HG02571 (cell line): ENCODE data around the gene SPIB.
"Not testable (repeated sequence)": the region's sequence is repeated elsewhere in the genome, so short reads cannot be mapped to it uniquely, and the experiment has no call there.

ENCODE experiments used
- ATAC-seq: cut with Tn5 transposase; IDR thresholded peaks from one replicate; pipeline ENCODE4 v1.9.1; 2021; ENCODE audit warnings: mild to moderate bottlenecking, moderate library complexity; ENCODE audit not compliant: unreplicated experiment

Gene SPIB

DNA sequence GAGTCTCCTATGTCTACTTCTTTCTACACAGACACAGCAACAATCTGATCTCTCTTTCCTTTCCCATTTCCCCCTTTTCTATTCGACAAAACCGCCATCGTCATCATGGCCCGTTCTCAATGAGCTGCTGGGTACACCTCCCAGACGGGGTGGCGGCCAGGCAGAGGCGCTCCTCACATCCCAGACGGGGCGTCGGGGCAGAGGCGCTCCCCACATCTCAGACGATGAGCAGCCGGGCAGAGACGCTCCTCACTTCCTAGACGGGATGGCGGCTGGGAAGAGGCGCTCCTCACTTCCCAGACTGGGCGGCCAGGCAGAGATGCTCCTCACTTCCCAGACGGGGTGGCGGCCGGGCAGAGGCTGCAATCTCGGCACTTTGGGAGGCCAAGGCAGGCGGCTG lies 27.8 kb upstream of the SPIB start:
- ATAC-seq, result not testable (repeated sequence)

GRCh38 chr19:50392759-50393158 lies 26.0 kb upstream of the SPIB start:
- no peak for ATAC-seq

GRCh38 chr19:50393589-50393988 lies 25.1 kb upstream of the SPIB start:
- no peak for ATAC-seq

- no peak for ATAC-seq
Observed at GRCh38 chr19:50394017-50394416, 24.7 kb upstream of the SPIB start.

DNA sequence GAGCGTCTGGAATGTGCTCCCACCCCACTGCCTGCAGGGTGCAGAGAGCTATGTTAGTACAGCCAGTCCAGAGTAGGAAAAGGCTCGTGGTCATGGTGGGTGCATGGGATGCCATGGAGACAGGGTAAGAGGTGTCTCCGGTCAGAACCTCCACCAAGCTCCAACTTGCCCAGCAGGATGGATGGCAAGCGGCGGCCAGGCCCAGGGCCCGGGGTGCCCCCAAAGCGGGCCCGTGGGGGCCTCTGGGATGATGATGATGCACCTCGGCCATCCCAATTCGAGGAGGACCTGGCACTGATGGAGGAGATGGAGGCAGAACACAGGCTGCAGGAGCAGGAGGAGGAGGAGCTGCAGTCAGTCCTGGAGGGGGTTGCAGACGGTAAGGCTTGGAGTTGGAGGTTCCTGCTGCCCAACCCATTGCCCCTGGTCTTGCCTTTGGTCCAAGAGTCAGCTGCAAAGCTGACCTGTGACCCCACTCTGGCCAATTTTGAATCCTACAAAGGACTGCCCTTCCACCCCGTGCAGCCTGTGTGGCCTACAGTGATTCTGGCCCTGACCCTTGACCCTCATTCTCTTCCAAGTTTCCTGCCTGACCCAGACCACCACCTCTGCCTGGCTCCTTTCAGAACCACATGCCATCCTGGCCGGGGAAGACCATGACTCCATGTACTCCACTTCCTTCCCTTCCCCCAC lies 19.9 kb upstream of the SPIB start:
- ATAC-seq, result no peak

DNA sequence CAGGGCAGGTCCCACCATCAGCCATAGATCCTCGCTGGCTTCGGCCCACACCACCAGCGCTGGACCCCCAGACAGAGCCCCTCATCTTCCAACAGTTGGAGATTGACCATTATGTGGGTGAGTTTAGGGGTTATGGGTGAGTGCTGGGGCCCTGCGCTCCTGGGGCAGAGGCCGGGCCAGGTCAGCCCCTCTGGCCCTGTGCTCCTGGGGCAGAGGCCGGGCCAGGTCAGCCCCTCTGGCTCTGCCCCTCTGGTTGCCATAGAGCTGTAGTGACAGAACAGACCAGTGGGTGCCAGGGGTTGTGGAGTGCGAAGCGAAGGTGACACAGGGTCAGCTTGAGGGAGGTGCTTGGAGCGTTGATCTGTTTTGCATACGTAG lies 19.4 kb upstream of the SPIB start:
- no peak for ATAC-seq

GRCh38 chr19:50401605-50402450 lies 16.9 kb upstream of the SPIB start:
- no peak for ATAC-seq

- ATAC-seq, result no peak
Observed at GRCh38 chr19:50402544-50403301, 16.0 kb upstream of the SPIB start.

DNA sequence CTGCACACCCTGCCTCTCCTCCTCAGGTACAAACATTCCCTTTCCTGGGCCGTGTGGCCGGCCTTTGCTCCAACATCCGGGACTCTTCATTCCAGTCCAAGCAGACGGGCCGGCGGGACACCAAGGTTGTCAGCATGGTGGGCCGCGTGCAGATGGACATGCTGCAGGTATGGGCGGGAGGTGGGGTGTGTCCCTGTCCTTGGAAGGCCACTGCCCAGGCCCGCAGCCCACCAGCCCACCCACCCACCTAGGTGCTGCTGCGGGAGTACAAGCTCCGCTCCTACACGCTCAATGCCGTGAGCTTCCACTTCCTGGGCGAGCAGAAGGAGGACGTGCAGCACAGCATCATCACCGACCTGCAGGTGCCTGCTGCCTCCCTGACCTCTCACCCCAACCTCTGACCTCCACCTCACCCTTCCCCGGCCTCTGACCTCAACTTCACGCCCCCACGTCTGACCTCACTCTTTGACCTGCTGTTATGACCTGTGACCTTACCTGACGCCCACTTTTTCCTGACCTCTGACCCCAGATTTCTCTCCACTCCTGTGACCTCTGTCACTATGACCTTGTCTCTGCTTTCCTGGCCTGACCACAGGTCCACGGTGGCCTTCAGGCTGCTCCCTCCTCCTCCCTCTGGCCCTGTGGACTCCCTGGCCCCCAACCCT lies 12.4 kb upstream of the SPIB start:
- ATAC-seq, result no peak

DNA sequence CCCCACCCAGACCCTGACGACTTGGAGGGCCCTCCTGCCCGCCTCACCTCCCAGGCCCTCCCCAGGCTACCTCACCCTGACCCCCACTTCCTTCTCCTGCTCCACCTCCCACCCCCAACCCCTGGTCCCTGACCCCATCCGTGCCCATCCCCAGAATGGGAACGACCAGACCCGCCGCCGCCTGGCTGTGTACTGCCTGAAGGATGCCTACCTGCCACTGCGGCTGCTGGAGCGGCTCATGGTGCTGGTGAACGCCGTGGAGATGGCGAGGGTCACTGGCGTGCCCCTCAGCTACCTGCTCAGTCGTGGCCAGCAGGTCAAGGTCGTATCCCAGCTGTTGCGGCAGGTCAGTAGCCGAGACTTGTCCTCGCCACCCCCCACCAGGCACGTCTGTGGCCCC lies 11.9 kb upstream of the SPIB start:
- no peak for ATAC-seq

DNA sequence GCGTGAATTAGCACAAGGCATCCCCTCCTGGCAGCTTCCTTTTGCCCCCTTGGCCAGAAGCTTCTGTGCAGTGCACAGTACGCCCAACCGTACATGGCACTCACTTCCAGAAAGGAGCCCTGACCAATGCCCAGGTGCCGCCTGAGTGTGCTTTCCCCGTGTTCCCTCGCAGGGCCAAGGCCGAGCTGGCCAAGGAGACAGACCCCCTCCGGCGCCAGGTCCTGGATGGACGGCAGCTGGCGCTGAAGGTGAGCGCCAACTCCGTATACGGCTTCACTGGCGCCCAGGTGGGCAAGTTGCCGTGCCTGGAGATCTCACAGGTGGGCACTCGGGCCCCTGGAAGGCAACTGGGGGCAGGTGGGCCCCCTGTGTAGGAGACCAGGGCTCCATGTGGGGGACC lies 9.4 kb upstream of the SPIB start:
- no peak for ATAC-seq

GRCh38 chr19:50410109-50410508 lies 8.6 kb upstream of the SPIB start:
- ATAC-seq, result no peak

- no peak for ATAC-seq
Observed at GRCh38 chr19:50412419-50412818, 6.3 kb upstream of the SPIB start.

DNA sequence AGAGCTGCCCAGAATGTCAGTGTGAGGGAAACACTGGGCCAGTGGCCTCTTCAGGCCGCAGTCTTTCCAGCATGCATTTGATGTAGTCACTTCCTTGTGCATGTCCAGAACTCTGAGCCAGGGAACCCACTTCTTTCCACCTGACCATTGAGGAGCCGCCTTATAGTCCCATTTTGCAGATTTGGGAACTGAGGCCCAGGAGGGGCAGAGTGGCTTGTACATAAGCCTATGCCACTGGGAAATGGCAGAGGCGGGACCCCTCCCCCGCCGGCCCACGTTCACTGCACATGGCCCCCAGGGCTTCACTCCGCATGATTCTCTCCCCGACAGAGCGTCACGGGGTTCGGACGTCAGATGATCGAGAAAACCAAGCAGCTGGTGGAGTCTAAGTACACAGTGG lies 5.6 kb upstream of the SPIB start:
- no peak for ATAC-seq

GRCh38 chr19:50413531-50413930 lies 5.2 kb upstream of the SPIB start:
- ATAC-seq, result no peak

DNA sequence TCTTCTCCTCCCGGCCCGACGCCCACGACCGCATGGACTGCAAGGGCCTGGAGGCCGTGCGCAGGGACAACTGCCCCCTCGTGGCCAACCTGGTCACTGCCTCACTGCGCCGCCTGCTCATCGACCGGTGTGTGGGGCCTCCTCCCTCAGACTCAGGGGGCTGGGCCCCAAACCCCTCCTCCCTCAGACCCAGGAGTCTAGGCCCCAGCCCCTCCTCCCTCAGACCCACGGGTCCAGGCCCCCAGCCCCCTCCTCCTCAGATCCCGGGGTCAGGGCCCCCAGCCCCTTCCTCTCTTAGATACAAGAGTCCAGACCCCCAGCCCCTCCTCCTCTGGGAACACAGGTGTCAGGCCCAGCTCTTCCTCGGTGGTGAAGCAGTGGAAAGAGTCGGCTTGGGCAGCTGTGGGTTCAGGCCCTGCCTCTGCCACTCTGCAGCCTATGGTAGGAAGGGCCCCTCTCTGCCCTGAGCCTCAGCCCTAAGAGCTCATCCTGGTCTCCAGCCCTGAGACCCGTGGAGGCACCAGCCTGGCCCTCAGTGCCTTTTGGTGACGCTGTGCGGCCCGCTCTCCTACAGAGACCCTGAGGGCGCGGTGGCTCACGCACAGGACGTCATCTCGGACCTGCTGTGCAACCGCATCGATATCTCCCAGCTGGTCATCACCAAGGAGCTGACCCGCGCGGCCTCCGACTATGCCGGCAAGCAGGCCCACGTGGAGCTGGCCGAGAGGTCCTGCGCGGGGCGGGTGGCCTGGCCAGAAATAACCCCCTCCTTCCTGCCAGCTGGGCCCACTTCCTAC lies 3.7 kb upstream of the SPIB start:
- peak; percentile 15 for ATAC-seq

GRCh38 chr19:50415661-50416033 lies 3.1 kb upstream of the SPIB start:
- peak; percentile 42 for ATAC-seq

- no peak for ATAC-seq
Observed at GRCh38 chr19:50416034-50416977, 2.4 kb upstream of the SPIB start.
